Immature natural killer cell (primary cell): ENCODE data around the gene SF3A1. TPM values are rescaled to one million over a fixed set of nuclear protein-coding genes. Genes with fewer than 3 reads are reported as not detected.
A peak's percentile ranks its signal among the peaks of the same experiment; 100 is the strongest.

ENCODE experiments used
- DNase-seq, 3 donors: peaks; one replicate each; pipeline ENCODE4 v3.0.0; 2022; ENCODE audit warnings: mixed read lengths in 1 of 3
- H3K27ac Mint-ChIP-seq, 6 donors: one replicate each; pipeline ENCODE4 v1.8.0; 2020; ENCODE audit warnings: mixed read lengths in 6 of 6, mild to moderate bottlenecking in 5 of 6, inconsistent platforms in 4 of 6, moderate library complexity in 3 of 6
- H3K27me3 Mint-ChIP-seq, 3 donors: one replicate each; pipeline ENCODE4 v1.8.0; 2020 to 2021; ENCODE audit warnings: low read depth in 3 of 3, mild to moderate bottlenecking in 3 of 3, mixed read lengths in 3 of 3, moderate library complexity in 3 of 3, inconsistent platforms in 1 of 3
- H3K36me3 Mint-ChIP-seq, 3 donors: one replicate each; pipeline ENCODE4 v1.8.0; 2020; ENCODE audit warnings: mixed read lengths in 3 of 3, inconsistent platforms in 2 of 3, mild to moderate bottlenecking in 2 of 3
- H3K4me1 Mint-ChIP-seq, 2 donors: one replicate each; pipeline ENCODE4 v1.8.0; 2020; ENCODE audit warnings: inconsistent platforms in 2 of 2, mild to moderate bottlenecking in 2 of 2, mixed read lengths in 2 of 2, moderate library complexity in 1 of 2
- H3K4me3 Mint-ChIP-seq, 5 donors: one replicate each; pipeline ENCODE4 v1.8.0; 2020; ENCODE audit warnings: mild to moderate bottlenecking in 5 of 5, mixed read lengths in 5 of 5, inconsistent platforms in 3 of 5, moderate library complexity in 3 of 5
- H3K9me3 Mint-ChIP-seq, 6 donors: one replicate each; pipeline ENCODE4 v1.8.0; 2020; ENCODE audit warnings: mild to moderate bottlenecking in 6 of 6, mixed read lengths in 6 of 6, inconsistent platforms in 4 of 6, moderate library complexity in 3 of 6
- polyA plus RNA-seq, 3 donors: library from polyadenylated mRNA; unstranded; fragments of 300-500 nt; fragmentation: Illumina TruSeq; gene quantifications; one replicate each; pipeline ENCODE4 v1.2.3, GENCODE V29; 2021

Gene SF3A1
- polyA plus RNA-seq, 3 donors from 2014 or later, result 35.5 to 133 (median 69.6) TPM

- H3K27ac Mint-ChIP-seq, result no peak overlapping the region
- no peaks in the 10 kb centered on the region for H3K9me3 Mint-ChIP-seq
- peaks cover 0 to 7% (median 2%) of the 10 kb centered on the region in 3 donors for H3K27me3 Mint-ChIP-seq
- peaks cover 0 to 4% (median 0%) of the 10 kb centered on the region in 3 donors for H3K36me3 Mint-ChIP-seq
- H3K4me1 Mint-ChIP-seq, result no peaks in the 10 kb centered on the region
- no peak overlapping the region for H3K4me3 Mint-ChIP-seq
- no peak for DNase-seq
These were observed 18.7 kb upstream of the SF3A1 start for GRCh38 chr22:30375312-30375849.

DNA sequence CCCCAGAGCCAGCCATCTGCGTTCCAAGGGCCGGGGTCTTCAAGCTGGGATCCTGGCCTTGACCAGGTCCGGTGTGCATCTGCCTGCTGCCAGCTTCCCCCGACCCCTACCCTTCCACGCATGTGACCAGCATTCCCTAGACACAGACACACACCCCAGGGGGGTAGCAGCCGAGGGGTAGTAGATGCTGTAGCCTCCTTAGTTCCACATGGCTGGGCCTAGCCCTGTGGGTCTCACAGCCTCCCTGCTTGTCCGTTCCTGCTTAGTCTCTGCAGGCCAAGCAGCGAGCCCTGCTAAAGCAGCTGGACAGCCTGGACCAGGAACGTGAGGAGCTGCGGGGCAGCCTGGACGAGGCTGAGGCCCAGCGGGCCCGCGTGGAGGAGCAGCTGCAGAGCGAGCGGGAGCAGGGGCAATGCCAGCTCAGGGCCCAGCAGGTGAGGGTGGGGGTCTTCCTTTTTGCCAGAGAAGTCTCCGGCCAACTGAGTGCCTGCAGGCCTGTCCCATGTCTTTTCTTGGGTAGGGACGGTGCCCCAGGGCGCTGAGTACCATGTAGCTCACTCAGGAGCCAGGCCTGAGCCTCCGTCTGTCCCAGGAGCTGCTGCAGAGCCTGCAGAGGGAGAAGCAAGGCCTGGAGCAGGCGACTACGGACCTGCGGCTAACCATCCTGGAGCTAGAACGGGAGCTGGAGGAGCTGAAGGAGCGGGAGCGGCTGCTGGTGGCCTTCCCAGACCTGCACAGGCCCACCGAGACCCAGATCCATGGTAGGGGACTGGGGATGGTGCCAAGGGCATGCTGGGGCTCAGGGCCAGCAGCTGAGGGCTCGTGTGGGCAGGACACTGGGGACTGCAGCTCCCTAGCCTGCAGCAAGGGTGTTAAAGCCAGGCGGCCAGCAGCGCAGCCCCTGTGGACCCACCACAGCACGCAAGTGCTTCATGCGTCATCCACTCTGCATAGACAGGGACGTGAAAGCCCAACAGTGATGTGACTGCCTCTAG is 16.9 kb upstream of the SF3A1 start:
- Mint-ChIP-seq H3K27ac (no peak overlapping the region), H3K27me3 (peaks cover 0 to 7% (median 2%) of the 10 kb centered on the region in 3 donors), H3K4me1 (no peaks in the 10 kb centered on the region), H3K4me3 (no peak overlapping the region), H3K9me3 (no peaks in the 10 kb centered on the region), H3K36me3 (peaks cover 0 to 4% (median 0%) of the 10 kb centered on the region in 3 donors)
- DNase-seq, result no peak

DNA sequence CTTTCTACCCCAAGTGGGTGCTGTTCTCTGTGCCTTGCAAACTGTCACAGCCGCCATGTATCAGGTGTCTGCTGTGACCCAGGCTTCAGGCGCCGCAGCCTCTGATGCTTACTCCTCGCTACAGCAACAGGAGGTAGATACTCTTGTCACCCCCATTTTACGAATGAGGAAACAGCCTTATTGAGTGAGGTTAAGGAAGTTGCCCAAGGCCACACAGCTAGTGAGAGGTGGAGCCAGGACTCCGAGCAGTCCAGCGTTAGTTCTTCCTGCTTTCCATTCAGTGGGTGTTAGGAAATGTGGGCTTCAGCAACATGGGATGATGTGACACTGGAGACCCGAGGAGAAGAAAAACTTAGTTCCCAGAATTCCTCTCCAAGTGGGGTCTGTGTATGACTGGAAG is 16.2 kb upstream of the SF3A1 start:
- H3K27ac Mint-ChIP-seq, result no peak overlapping the region
- H3K36me3 Mint-ChIP-seq, result peaks cover 0 to 7% (median 0%) of the 10 kb centered on the region in 3 donors
- H3K4me3 Mint-ChIP-seq, result no peak overlapping the region
- DNase-seq, result no peak
- H3K4me1 Mint-ChIP-seq, result no peaks in the 10 kb centered on the region
- no peaks in the 10 kb centered on the region for H3K9me3 Mint-ChIP-seq
- peaks cover 0 to 7% (median 2%) of the 10 kb centered on the region in 3 donors for H3K27me3 Mint-ChIP-seq

DNA sequence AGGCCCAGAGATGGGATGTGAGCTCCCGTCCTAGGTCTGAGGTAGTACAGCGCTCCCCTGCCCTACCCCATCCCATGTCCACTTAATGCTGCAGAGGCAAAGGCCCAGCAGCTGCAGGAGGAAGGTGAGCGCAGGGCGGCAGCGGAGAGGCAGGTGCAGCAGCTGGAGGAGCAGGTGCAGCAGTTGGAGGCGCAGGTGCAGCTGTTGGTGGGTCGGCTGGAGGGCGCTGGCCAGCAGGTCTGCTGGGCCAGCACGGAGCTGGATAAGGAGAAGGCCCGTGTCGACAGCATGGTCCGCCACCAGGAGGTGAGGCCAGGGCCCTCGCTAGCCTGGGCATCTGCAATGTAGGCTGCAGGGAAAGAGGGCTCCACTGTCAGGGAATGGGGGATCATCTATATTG is 15.3 kb upstream of the SF3A1 start:
- Mint-ChIP-seq H3K36me3 (peaks cover 0 to 6% (median 0%) of the 10 kb centered on the region in 3 donors), H3K4me3 (no peak overlapping the region), H3K4me1 (no peaks in the 10 kb centered on the region), H3K27ac (no peak overlapping the region), H3K27me3 (peaks cover 0 to 7% (median 0%) of the 10 kb centered on the region in 3 donors), H3K9me3 (no peaks in the 10 kb centered on the region)
- no peak for DNase-seq

DNA sequence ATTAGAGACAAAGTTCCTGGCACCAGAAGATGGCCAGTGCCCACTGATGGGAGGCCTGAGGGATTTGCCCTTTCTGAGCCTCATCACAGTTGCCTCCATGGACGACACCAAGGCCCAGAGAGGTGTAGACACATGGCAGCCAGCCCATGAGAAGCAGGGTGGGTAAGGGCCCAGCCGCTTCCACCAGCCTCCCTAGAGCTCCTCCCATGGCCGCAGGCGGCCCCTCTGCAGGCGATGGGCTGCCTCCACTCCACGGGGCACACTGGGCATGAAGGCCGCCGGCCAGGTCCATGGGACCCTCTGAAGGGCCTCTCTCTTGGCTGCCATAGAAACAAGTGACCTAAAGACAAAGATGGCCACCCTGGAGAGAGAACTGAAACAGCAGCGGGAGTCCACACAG is 14.6 kb upstream of the SF3A1 start:
- Mint-ChIP-seq H3K4me1 (no peaks in the 10 kb centered on the region), H3K4me3 (no peak overlapping the region), H3K9me3 (no peaks in the 10 kb centered on the region), H3K36me3 (peaks cover 0 to 6% (median 2%) of the 10 kb centered on the region in 3 donors), H3K27ac (no peak overlapping the region), H3K27me3 (peaks cover 0 to 7% (median 0%) of the 10 kb centered on the region in 3 donors)
- DNase-seq, result no peak

DNA sequence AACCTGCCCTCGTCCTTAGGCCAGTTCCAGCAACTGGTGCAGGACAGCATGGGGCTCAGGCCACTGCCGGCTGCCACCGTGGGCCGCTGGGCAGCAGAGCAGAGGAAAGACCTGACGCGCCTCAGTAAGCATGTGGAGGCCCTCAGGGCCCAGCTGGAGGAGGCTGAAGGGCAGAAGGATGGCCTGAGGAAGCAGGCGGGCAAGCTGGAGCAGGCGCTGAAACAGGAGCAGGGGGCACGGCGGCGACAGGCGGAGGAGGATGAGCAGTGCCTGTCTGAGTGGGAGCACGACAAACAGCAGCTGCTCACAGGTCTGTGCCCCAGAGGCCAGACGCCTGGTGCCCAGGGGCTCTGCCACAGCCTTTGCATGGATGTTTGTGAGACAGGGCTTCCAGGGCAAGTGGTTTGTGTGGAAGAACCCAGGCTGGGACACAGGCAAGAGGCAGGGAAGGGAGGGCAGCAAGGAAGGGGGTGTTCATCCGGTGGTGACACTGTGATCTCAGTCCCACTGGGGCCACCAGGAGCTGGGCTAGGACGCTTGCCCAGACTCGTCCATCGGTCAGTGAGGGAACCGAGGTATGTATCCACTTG is 14.0 kb upstream of the SF3A1 start:
- no peak overlapping the region for H3K27ac Mint-ChIP-seq
- no peak overlapping the region for H3K4me3 Mint-ChIP-seq
- H3K9me3 Mint-ChIP-seq, result no peaks in the 10 kb centered on the region
- no peaks in the 10 kb centered on the region for H3K4me1 Mint-ChIP-seq
- DNase-seq, result no peak
- H3K27me3 Mint-ChIP-seq, result peaks cover 0 to 7% (median 0%) of the 10 kb centered on the region in 3 donors
- peaks cover 0 to 6% (median 3%) of the 10 kb centered on the region in 3 donors for H3K36me3 Mint-ChIP-seq

- no peak for DNase-seq
- H3K4me1 Mint-ChIP-seq, result no peaks in the 10 kb centered on the region
- no peak overlapping the region for H3K4me3 Mint-ChIP-seq
- H3K36me3 Mint-ChIP-seq, result peaks cover 0 to 9% (median 3%) of the 10 kb centered on the region in 3 donors
- no peak overlapping the region for H3K27ac Mint-ChIP-seq
- H3K9me3 Mint-ChIP-seq, result no peaks in the 10 kb centered on the region
- H3K27me3 Mint-ChIP-seq, result peaks cover 0 to 5% (median 0%) of the 10 kb centered on the region in 3 donors
These were observed 11.7 kb upstream of the SF3A1 start for GRCh38 chr22:30368420-30368819.

GRCh38 chr22:30365891-30366290 is 9.2 kb upstream of the SF3A1 start:
- H3K9me3 Mint-ChIP-seq, result no peaks in the 10 kb centered on the region
- no peak overlapping the region for H3K4me3 Mint-ChIP-seq
- no peak overlapping the region for H3K27ac Mint-ChIP-seq
- no peaks in the 10 kb centered on the region for H3K4me1 Mint-ChIP-seq
- no peak for DNase-seq
- peaks cover 0 to 1% (median 0%) of the 10 kb centered on the region in 3 donors for H3K27me3 Mint-ChIP-seq
- H3K36me3 Mint-ChIP-seq, result peaks cover 0 to 9% (median 3%) of the 10 kb centered on the region in 3 donors

GRCh38 chr22:30362651-30363281 is 6.1 kb upstream of the SF3A1 start:
- Mint-ChIP-seq H3K36me3 (peaks cover 0 to 3% (median 3%) of the 10 kb centered on the region in 3 donors), H3K27ac (no peak overlapping the region), H3K9me3 (no peaks in the 10 kb centered on the region)

GRCh38 chr22:30361916-30362650 is 5.4 kb upstream of the SF3A1 start:
- H3K36me3 Mint-ChIP-seq, result peaks cover 0 to 3% (median 3%) of the 10 kb centered on the region in 3 donors

More at GRCh38 chr22:30362651-30363281, 6.1 kb upstream of the SF3A1 start:
- Mint-ChIP-seq H3K4me1 (peaks cover 4 to 5% of the 10 kb centered on the region in 2 donors), H3K4me3 (no peak overlapping the region), H3K27me3 (no peaks in the 10 kb centered on the region)
- DNase-seq, result no peak

GRCh38 chr22:30358541-30358940 is 1.8 kb upstream of the SF3A1 start:
- Mint-ChIP-seq H3K27ac (peak overlapping the region in 4 of 6 donors; percentile 6 to 81 (median 43)), H3K9me3 (no peaks in the 10 kb centered on the region), H3K4me1 (peaks cover 39 to 43% of the 10 kb centered on the region in 2 donors), H3K36me3 (peaks cover 0 to 6% (median 5%) of the 10 kb centered on the region in 3 donors), H3K4me3 (peak overlapping the region in 2 of 5 donors; percentile 70 to 84), H3K27me3 (peaks cover 0 to 9% (median 4%) of the 10 kb centered on the region in 3 donors)
- DNase-seq, result no peak

More at GRCh38 chr22:30361916-30362650, 5.4 kb upstream of the SF3A1 start:
- H3K9me3 Mint-ChIP-seq, result no peaks in the 10 kb centered on the region
- no peak overlapping the region for H3K4me3 Mint-ChIP-seq
- no peak overlapping the region for H3K27ac Mint-ChIP-seq
- peaks cover 8 to 9% of the 10 kb centered on the region in 2 donors for H3K4me1 Mint-ChIP-seq
- peaks cover 0 to 4% (median 2%) of the 10 kb centered on the region in 3 donors for H3K27me3 Mint-ChIP-seq
- DNase-seq, result no peak

DNA sequence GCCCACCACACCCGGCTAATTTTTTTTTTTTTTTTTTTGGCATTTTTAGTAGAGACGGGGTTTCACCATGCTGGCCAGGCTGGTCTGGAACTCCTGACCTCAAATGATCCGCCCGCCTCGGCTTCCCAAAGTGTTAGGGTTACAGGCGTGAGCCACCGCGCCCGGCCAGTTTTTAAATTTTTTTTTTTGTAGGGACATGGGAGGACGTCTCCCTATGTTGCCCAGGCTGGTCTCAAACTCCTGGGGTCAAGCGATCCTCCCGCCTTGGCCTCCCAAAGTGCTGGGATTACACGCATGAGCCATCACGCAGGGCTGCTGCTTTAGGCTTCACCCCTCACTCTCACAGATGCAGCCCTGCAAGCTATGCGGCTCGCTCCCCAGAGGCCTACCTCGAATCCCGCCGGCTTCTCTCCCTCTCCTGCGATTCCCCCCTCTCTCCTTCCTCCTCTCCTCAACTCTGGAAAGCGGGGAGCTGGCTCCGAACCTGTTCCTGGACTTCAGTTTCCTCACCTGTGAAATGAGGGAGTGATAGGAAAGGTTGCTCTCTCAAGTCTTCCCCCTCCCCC is 1.0 kb upstream of the SF3A1 start:
- peak overlapping the region; percentile 96 to 99 (median 97) for H3K4me3 Mint-ChIP-seq
- peak overlapping the region; percentile 75 to 98 (median 92) for H3K27ac Mint-ChIP-seq
- peaks cover 0 to 9% (median 4%) of the 10 kb centered on the region in 3 donors for H3K27me3 Mint-ChIP-seq
- DNase-seq, result no peak
- peaks cover 2 to 8% (median 5%) of the 10 kb centered on the region in 3 donors for H3K36me3 Mint-ChIP-seq
- peaks cover 47 to 51% of the 10 kb centered on the region in 2 donors for H3K4me1 Mint-ChIP-seq
- H3K9me3 Mint-ChIP-seq, result no peaks in the 10 kb centered on the region
